Measurements from ENCODE around the gene BHLHE23.

BHLHE23 gene

DNA sequence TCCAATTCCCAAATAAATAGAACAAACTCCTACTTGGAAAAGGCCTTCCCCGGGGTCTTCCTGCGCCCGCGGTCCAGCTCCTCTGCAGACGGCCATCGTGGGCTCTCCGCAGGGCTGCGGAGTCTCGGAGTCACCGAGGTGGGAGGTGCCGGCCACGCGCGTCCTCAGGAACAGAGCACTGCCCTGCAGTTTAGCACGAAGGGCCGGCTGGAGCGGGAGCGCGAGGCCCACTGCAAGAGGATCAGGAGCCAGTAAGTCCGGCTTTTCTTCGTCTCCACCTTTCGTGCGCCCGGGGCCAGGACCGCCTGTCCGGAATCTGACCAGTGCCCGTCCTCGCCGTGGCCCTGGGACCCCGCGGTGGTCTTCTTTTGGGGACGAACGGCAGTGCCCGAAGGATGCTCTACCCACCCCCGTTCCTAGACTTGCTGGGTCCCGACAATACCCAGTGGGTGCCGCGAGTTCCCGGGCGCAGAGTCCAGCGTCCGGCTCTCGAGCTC is 1.4 kb downstream of the BHLHE23 start:
- Histone ChIP-seq H3K9ac (ENCODE audit: low read depth, low read length, poor library complexity) (no peak overlapping the region), H2BK120ac (ENCODE audit: low read depth, low read length) (no peak overlapping the region), H2AK5ac (ENCODE audit: low read depth, low read length) (peak overlapping the region; percentile 74), H3K27me3 (ENCODE audit: control insufficient read depth in 3 of 3, insufficient read depth in 3 of 3, low read depth in 1 of 3, low read length in 3 of 3) (peaks cover 53 to 94% (median 84%) of the 10 kb centered on the region in 3 experiments), H4K91ac (ENCODE audit: low read depth, low read length, poor library complexity) (no peak overlapping the region), H2BK12ac (ENCODE audit: low read length) (peak overlapping the region; percentile 84), H4K8ac (ENCODE audit: low read depth, low read length) (no peak overlapping the region), H3K9me3 (replicated peaks in 1 of 2; ENCODE audit: control insufficient read depth in 2 of 2, insufficient read depth in 1 of 2, low read depth in 1 of 2, low read length in 2 of 2) (no peaks in the 10 kb centered on the region), H3K4me3 (ENCODE audit: low read length in 2 of 2) (no peak overlapping the region), H3K79me1 (ENCODE audit: low read depth, low read length) (peaks cover 3% of the 10 kb centered on the region), H3K4ac (ENCODE audit: low read length) (no peak overlapping the region), H2BK5ac (ENCODE audit: low read length) (no peak overlapping the region), H3K4me1 (ENCODE audit: control insufficient read depth in 2 of 2, insufficient read depth in 1 of 2, low read depth in 1 of 2, low read length in 2 of 2) (peaks cover 7 to 21% of the 10 kb centered on the region in 2 donors), H3K4me2 (ENCODE audit: insufficient read depth, low read length, poor library complexity, severe bottlenecking) (no peak overlapping the region), H3K36me3 (replicated peaks in 1 of 2; ENCODE audit: control insufficient read depth in 2 of 2, insufficient read depth in 2 of 2, low read length in 2 of 2) (no peaks in the 10 kb centered on the region), H3K14ac (ENCODE audit: low read length) (peak overlapping the region; percentile 21), H3K27ac (replicated peaks; ENCODE audit: low read length) (no peak overlapping the region), H2AFZ (ENCODE audit: low read length) (no peak overlapping the region), H2BK15ac (ENCODE audit: low read length) (no peak overlapping the region), H3K18ac (ENCODE audit: low read length) (peak overlapping the region; percentile 74), H3K23ac (ENCODE audit: low read depth, low read length, poor library complexity) (peak overlapping the region; percentile 60)
- WGBS, 2 donors (ENCODE audit: extremely low coverage in 2 of 2, insufficient read length in 2 of 2, insufficient replicate concordance in 1 of 2) = no CpG with 5 or more reads among the region's 43 CpGs
- DNase-seq (ENCODE audit: low spot score) = no peak

DNA sequence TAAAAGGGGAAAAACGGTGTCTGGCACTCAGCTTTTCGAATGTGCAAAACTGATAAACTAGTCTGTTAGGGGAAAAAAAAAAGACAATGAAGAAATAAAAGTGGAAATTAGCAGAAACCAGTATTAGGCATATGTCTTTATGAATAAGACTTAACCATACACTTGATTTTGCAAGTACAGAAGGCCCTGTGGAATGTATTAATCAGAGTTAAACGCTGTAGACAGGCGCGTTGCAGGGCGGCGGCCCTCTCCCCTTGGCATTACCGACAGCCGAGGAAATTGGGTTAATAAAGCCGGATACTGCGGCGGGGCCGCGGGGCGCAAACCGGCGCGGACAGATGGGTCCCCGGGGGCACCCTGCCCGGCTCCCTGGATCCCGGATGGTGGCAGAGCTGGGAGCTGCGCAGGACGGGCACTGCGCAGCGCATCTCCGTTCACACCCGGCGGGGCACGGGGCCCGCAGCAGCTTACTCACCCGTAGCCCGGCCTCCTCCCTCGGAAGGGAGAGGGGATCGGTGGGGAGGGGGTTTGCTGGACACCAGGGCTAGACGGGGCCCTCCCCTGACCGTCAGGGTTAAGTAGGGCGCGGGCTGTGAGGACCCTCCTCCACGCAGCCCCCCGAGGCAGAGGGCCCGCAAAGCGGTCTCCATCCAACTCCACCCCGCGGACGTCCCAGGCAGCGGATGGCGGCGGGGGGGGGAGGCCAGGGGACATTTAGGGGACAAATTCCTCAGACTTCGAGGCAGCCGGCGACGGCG is 2.0 kb downstream of the BHLHE23 start:
- H3K4ac ChIP-seq (ENCODE audit: low read length) = no peak overlapping the region
- no peak for DNase-seq (ENCODE audit: low spot score)
- H3K14ac ChIP-seq (ENCODE audit: low read length) = peak overlapping the region; percentile 82
- H3K9me3 ChIP-seq (replicated peaks in 1 of 2; ENCODE audit: control insufficient read depth in 2 of 2, insufficient read depth in 1 of 2, low read depth in 1 of 2, low read length in 2 of 2) = peaks cover 0 to under 1% of the 10 kb centered on the region in 2 donors
- no peak overlapping the region for H4K91ac ChIP-seq (ENCODE audit: low read depth, low read length, poor library complexity)
- peak overlapping the region; percentile 74 for H2AK5ac ChIP-seq (ENCODE audit: low read depth, low read length)
- H3K36me3 ChIP-seq (replicated peaks in 1 of 2; ENCODE audit: control insufficient read depth in 2 of 2, insufficient read depth in 2 of 2, low read length in 2 of 2) = no peaks in the 10 kb centered on the region
- no peak overlapping the region for H2BK12ac ChIP-seq (ENCODE audit: low read length)
- H3K18ac ChIP-seq (ENCODE audit: low read length) = peak overlapping the region; percentile 81
- H3K27ac ChIP-seq (replicated peaks; ENCODE audit: low read length) = no peak overlapping the region
- H2AFZ ChIP-seq (ENCODE audit: low read length) = no peak overlapping the region
- peaks cover 7 to 21% of the 10 kb centered on the region in 2 donors for H3K4me1 ChIP-seq (ENCODE audit: control insufficient read depth in 2 of 2, insufficient read depth in 1 of 2, low read depth in 1 of 2, low read length in 2 of 2)
- H3K79me1 ChIP-seq (ENCODE audit: low read depth, low read length) = peaks cover 3% of the 10 kb centered on the region
- no peak overlapping the region for H3K4me2 ChIP-seq (ENCODE audit: insufficient read depth, low read length, poor library complexity, severe bottlenecking)
- H3K4me3 ChIP-seq (ENCODE audit: low read length in 2 of 2) = no peak overlapping the region
- no peak overlapping the region for H3K9ac ChIP-seq (ENCODE audit: low read depth, low read length, poor library complexity)
- H4K8ac ChIP-seq (ENCODE audit: low read depth, low read length) = no peak overlapping the region
- peaks cover 53 to 96% (median 87%) of the 10 kb centered on the region in 3 experiments for H3K27me3 ChIP-seq (ENCODE audit: control insufficient read depth in 3 of 3, insufficient read depth in 3 of 3, low read depth in 1 of 3, low read length in 3 of 3)
- no CpG with 5 or more reads among the region's 53 CpGs for WGBS, 2 donors (ENCODE audit: extremely low coverage in 2 of 2, insufficient read length in 2 of 2, insufficient replicate concordance in 1 of 2)
- peak overlapping the region; percentile 73 for H3K23ac ChIP-seq (ENCODE audit: low read depth, low read length, poor library complexity)
- no peak overlapping the region for H2BK120ac ChIP-seq (ENCODE audit: low read depth, low read length)
- H2BK5ac ChIP-seq (ENCODE audit: low read length) = no peak overlapping the region
- H2BK15ac ChIP-seq (ENCODE audit: low read length) = no peak overlapping the region

DNA sequence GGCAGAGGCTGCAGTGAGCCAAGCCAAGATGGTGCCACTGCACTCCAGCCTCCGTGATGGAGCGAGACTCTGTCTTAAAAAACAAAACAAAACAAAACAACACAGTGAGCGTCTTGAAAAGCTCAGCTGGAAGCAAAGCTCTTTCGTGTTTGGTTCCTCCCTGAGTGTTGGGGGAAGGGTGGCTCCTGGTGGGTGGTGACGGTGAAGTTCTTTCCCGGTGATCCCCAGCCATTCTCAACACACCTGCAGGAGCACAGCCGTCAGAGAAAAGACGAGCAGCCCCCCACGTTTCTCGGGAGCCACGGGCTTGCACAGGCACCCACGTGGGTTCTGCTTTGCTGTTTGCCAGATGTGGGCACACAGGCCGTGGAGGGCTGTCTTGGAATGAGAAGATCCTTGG is 3.2 kb downstream of the BHLHE23 start:
- WGBS, 2 donors (ENCODE audit: extremely low coverage in 2 of 2, insufficient read length in 2 of 2, insufficient replicate concordance in 1 of 2) = no CpG with 5 or more reads among the region's 13 CpGs
- no peak overlapping the region for H2AFZ ChIP-seq (ENCODE audit: low read length)
- no peak overlapping the region for H2BK5ac ChIP-seq (ENCODE audit: low read length)
- H3K14ac ChIP-seq (ENCODE audit: low read length) = no peak overlapping the region
- no peak overlapping the region for H4K8ac ChIP-seq (ENCODE audit: low read depth, low read length)
- H2BK15ac ChIP-seq (ENCODE audit: low read length) = no peak overlapping the region
- H2BK12ac ChIP-seq (ENCODE audit: low read length) = no peak overlapping the region
- no peak overlapping the region for H3K27ac ChIP-seq (replicated peaks; ENCODE audit: low read length)
- H3K4ac ChIP-seq (ENCODE audit: low read length) = no peak overlapping the region
- H4K91ac ChIP-seq (ENCODE audit: low read depth, low read length, poor library complexity) = no peak overlapping the region
- no peak for DNase-seq (ENCODE audit: low spot score)
- H3K27me3 ChIP-seq (ENCODE audit: control insufficient read depth in 3 of 3, insufficient read depth in 3 of 3, low read depth in 1 of 3, low read length in 3 of 3) = peaks cover 46 to 98% (median 75%) of the 10 kb centered on the region in 3 experiments
- H2AK5ac ChIP-seq (ENCODE audit: low read depth, low read length) = peak overlapping the region; percentile 5
- H3K18ac ChIP-seq (ENCODE audit: low read length) = peak overlapping the region; percentile 3
- H3K9ac ChIP-seq (ENCODE audit: low read depth, low read length, poor library complexity) = no peak overlapping the region
- H3K23ac ChIP-seq (ENCODE audit: low read depth, low read length, poor library complexity) = peak overlapping the region; percentile 89
- H3K4me2 ChIP-seq (ENCODE audit: insufficient read depth, low read length, poor library complexity, severe bottlenecking) = no peak overlapping the region
- H3K36me3 ChIP-seq (replicated peaks in 1 of 2; ENCODE audit: control insufficient read depth in 2 of 2, insufficient read depth in 2 of 2, low read length in 2 of 2) = no peaks in the 10 kb centered on the region
- H3K4me1 ChIP-seq (ENCODE audit: control insufficient read depth in 2 of 2, insufficient read depth in 1 of 2, low read depth in 1 of 2, low read length in 2 of 2) = peaks cover 5 to 16% of the 10 kb centered on the region in 2 donors
- H3K9me3 ChIP-seq (replicated peaks in 1 of 2; ENCODE audit: control insufficient read depth in 2 of 2, insufficient read depth in 1 of 2, low read depth in 1 of 2, low read length in 2 of 2) = peaks cover 2 to 4% of the 10 kb centered on the region in 2 donors
- H3K4me3 ChIP-seq (ENCODE audit: low read length in 2 of 2) = no peak overlapping the region
- H3K79me1 ChIP-seq (ENCODE audit: low read depth, low read length) = peaks cover 3% of the 10 kb centered on the region
- no peak overlapping the region for H2BK120ac ChIP-seq (ENCODE audit: low read depth, low read length)

DNA sequence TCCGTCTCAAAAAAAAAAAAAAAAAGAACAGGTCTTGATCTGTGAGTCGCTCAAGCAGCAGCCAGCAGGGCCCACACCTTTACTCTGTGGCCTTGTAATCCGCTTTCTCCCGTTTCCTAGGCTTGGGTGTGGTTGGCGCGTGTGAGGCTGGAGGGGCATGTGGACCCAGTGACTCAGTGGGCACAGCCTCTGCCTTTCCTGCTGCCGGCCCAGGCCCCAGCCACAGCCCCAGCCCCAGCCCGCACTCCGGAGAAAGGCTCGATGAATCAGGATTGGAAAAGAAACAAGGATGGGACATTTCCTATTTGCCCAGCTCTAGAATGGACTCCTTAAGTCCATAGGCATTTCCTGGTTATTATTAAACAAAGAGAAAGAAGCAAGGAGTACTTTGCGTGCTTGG is 4.3 kb downstream of the BHLHE23 start:
- Histone ChIP-seq H2AFZ (ENCODE audit: low read length) (no peak overlapping the region), H2BK5ac (ENCODE audit: low read length) (no peak overlapping the region), H2AK5ac (ENCODE audit: low read depth, low read length) (no peak overlapping the region), H3K4me3 (ENCODE audit: low read length in 2 of 2) (no peak overlapping the region), H4K91ac (ENCODE audit: low read depth, low read length, poor library complexity) (no peak overlapping the region), H3K18ac (ENCODE audit: low read length) (no peak overlapping the region), H2BK15ac (ENCODE audit: low read length) (no peak overlapping the region), H3K14ac (ENCODE audit: low read length) (peak overlapping the region; percentile 38), H3K23ac (ENCODE audit: low read depth, low read length, poor library complexity) (no peak overlapping the region), H3K27me3 (ENCODE audit: control insufficient read depth in 3 of 3, insufficient read depth in 3 of 3, low read depth in 1 of 3, low read length in 3 of 3) (peaks cover 35 to 98% (median 70%) of the 10 kb centered on the region in 3 experiments), H2BK12ac (ENCODE audit: low read length) (no peak overlapping the region), H2BK120ac (ENCODE audit: low read depth, low read length) (no peak overlapping the region), H3K9ac (ENCODE audit: low read depth, low read length, poor library complexity) (no peak overlapping the region), H3K4me2 (ENCODE audit: insufficient read depth, low read length, poor library complexity, severe bottlenecking) (no peak overlapping the region), H4K8ac (ENCODE audit: low read depth, low read length) (no peak overlapping the region), H3K9me3 (replicated peaks in 1 of 2; ENCODE audit: control insufficient read depth in 2 of 2, insufficient read depth in 1 of 2, low read depth in 1 of 2, low read length in 2 of 2) (peaks cover 2 to 4% of the 10 kb centered on the region in 2 donors), H3K4ac (ENCODE audit: low read length) (no peak overlapping the region), H3K36me3 (replicated peaks in 1 of 2; ENCODE audit: control insufficient read depth in 2 of 2, insufficient read depth in 2 of 2, low read length in 2 of 2) (no peaks in the 10 kb centered on the region), H3K27ac (replicated peaks; ENCODE audit: low read length) (no peak overlapping the region), H3K4me1 (ENCODE audit: control insufficient read depth in 2 of 2, insufficient read depth in 1 of 2, low read depth in 1 of 2, low read length in 2 of 2) (peaks cover 2 to 11% of the 10 kb centered on the region in 2 donors), H3K79me1 (ENCODE audit: low read depth, low read length) (peaks cover 1% of the 10 kb centered on the region)
- no CpG with 5 or more reads among the region's 11 CpGs for WGBS, 2 donors (ENCODE audit: extremely low coverage in 2 of 2, insufficient read length in 2 of 2, insufficient replicate concordance in 1 of 2)
- no peak for DNase-seq (ENCODE audit: low spot score)
